ENCODE data around the gene FMN2.

Gene FMN2

GRCh38 chr1:240091614-240092300 lies at the start of gene FMN2:
Gene FMN2, plus strand, starts transcription at chr1:240091883. Its CDS starts 227 bp downstream, at chr1:240092110.
- peak; percentile 52 for DNase-seq

- DNase-seq: no peak
These were observed 47.1 kb upstream of the FMN2 start for GRCh38 chr1:240044620-240045019.

- DNase-seq: no peak
These were observed 45.7 kb upstream of the FMN2 start for GRCh38 chr1:240046000-240046399.

GRCh38 chr1:240054109-240054701 lies 37.5 kb upstream of the FMN2 start:
- no peak for DNase-seq

GRCh38 chr1:240055936-240056335 lies 35.7 kb upstream of the FMN2 start:
- no peak for DNase-seq

GRCh38 chr1:240056350-240056749 lies 35.3 kb upstream of the FMN2 start:
- no peak for DNase-seq

- DNase-seq: no peak
These were observed 33.6 kb upstream of the FMN2 start for GRCh38 chr1:240058049-240058448.

- no peak for DNase-seq
These were observed 22.7 kb upstream of the FMN2 start for GRCh38 chr1:240068961-240069360.

- no peak for DNase-seq
These were observed 21.5 kb upstream of the FMN2 start for GRCh38 chr1:240070188-240070587.

- DNase-seq: no peak
These were observed 18.6 kb upstream of the FMN2 start for GRCh38 chr1:240073097-240073496.

- no peak for DNase-seq
These were observed 17.3 kb upstream of the FMN2 start for GRCh38 chr1:240074422-240074821.

GRCh38 chr1:240074908-240075307 lies 16.8 kb upstream of the FMN2 start:
- no peak for DNase-seq

GRCh38 chr1:240084337-240084736 lies 7.3 kb upstream of the FMN2 start:
- DNase-seq: no peak

GRCh38 chr1:240084749-240085148 lies 6.9 kb upstream of the FMN2 start:
- no peak for DNase-seq

- no peak for DNase-seq
These were observed 5.0 kb upstream of the FMN2 start for GRCh38 chr1:240086726-240087125.

GRCh38 chr1:240090014-240090413 lies 1.7 kb upstream of the FMN2 start:
- no peak for DNase-seq

GRCh38 chr1:240090957-240091600 lies 604 bp upstream of the FMN2 start:
- no peak for DNase-seq

- DNase-seq: peak; percentile 35
These were observed 827 bp downstream of the FMN2 start for GRCh38 chr1:240092301-240093119.

- no peak for DNase-seq
These were observed 1.7 kb downstream of the FMN2 start for GRCh38 chr1:240093120-240093961.

- DNase-seq: no peak
These were observed 2.5 kb downstream of the FMN2 start for GRCh38 chr1:240094041-240094722.

- DNase-seq: no peak
These were observed 5.3 kb downstream of the FMN2 start for GRCh38 chr1:240096974-240097373.

- no peak for DNase-seq
These were observed 6.9 kb downstream of the FMN2 start for GRCh38 chr1:240098534-240098933.

All from NCI-H1694 (cell line).